T-helper 2 cell treated with Interferon-gamma antibody and Interleukin-4, amounts not matched to agents 5 μg/mL and 100 μg/mL, for 36 hours (primary cell): ENCODE measurements around the gene CRIP3.

ENCODE experiments used
- DNase-seq: peaks from one replicate; pipeline ENCODE4 v3.0.0; 2021; ENCODE audit warnings: low spot score
- H3K27ac Mint-ChIP-seq: one replicate; pipeline ENCODE4 v1.8.0; 2021; ENCODE audit warnings: mild to moderate bottlenecking, mixed read lengths
- H3K27me3 Mint-ChIP-seq: one replicate; pipeline ENCODE4 v1.8.0; 2021; ENCODE audit warnings: low read depth, mixed read lengths
- H3K36me3 Mint-ChIP-seq: one replicate; pipeline ENCODE4 v1.8.0; 2021; ENCODE audit warnings: low read depth, mixed read lengths
- H3K4me1 Mint-ChIP-seq: one replicate; pipeline ENCODE4 v1.8.0; 2021; ENCODE audit warnings: low read depth, mixed read lengths
- H3K4me3 Mint-ChIP-seq: one replicate; pipeline ENCODE4 v1.8.0; 2022; ENCODE audit warnings: mild to moderate bottlenecking, moderate library complexity, mixed read lengths
- H3K9me3 Mint-ChIP-seq: one replicate; pipeline ENCODE4 v1.8.0; 2021; ENCODE audit warnings: mixed read lengths

Gene CRIP3

DNA sequence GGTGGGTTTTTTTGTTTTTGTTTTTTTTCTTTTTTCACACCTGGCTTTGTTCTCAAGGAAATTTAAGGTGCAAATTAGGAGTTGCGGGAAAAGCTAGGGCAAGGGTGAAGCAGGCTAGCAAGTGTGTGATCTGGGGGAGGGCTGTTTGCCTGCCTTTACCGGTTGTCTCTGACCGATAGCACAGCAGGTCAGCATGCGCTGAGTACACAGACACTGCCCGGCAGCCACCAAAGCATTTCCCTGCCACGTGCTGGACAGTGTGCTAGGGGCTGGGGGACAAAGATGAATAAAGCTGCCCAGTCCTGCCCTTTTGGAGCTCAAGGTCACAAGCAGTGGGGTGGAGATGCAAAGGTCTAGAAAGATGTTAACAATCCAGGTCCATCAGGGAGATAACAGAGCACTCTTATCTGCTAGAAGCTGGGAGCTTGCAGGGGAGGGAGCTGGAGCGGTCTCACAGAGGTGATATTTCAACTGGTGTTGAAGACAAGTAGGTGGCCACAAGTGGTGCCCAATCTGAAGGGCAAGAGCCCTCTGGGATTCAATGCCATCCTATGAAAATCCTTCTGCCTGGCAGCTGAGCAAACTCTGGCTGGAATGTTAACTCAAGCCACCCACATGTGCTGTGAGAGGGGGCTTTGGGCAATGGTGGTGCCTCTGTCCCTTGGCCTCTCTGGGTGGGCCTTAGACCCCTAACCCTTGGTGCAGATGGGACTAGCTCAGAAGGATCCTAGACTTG is 40.8 kb downstream of the CRIP3 start:
- Mint-ChIP-seq H3K27me3 (peaks cover 34% of the 10 kb centered on the region), H3K27ac (no peak overlapping the region), H3K4me1 (peaks cover 4% of the 10 kb centered on the region), H3K4me3 (no peak overlapping the region), H3K36me3 (no peaks in the 10 kb centered on the region), H3K9me3 (no peaks in the 10 kb centered on the region)
- no peak for DNase-seq

DNA sequence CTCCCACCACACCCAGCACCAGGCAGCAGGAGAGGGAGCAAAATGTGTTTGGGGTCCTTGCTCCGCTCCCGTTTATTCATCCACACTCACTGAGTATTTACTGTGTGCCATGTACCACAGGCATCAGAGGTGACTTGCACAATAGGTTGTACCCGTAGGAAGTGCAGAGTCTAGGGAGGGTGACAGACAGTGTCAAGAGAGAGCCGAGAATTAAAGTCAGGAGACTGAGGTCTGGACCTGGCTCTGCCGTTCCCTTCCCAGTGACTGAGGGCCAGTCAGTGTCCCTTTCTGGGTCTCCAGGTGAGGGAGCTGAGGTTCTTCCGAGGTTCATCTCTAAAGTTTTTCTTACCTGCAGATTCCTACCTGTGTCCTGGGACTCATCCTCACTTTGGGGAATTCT is 43.1 kb downstream of the CRIP3 start:
- no peak for DNase-seq
- Mint-ChIP-seq H3K27me3 (peaks cover 23% of the 10 kb centered on the region), H3K4me3 (no peak overlapping the region), H3K4me1 (peaks cover 4% of the 10 kb centered on the region), H3K36me3 (no peaks in the 10 kb centered on the region), H3K9me3 (no peaks in the 10 kb centered on the region), H3K27ac (no peak overlapping the region)

DNA sequence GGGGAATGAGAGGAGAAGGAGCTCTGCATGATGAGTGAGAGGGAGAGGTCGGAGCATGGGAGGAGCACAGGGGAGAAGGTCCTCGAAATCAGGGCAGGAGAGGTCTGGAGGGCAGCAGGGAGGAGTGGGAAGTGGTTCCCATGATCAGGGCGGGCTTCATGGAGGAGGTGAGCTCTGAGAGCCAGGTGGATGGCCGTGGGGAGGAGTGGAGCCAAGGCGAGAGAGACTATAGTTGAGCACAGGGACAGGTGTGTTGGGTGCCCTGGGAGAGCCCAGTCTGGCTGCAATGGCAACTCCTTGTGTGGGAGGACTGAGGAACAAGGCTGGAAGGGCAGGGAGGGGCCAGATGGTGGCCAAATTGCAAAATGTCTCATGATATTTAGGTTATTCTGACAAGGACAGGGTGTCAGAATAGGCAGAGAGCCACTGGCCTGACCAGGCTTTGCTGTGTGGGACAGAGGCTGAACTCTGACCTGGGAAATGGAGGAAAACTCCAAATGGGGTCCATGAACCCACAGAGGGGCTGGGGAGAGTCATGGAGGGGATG is 44.0 kb downstream of the CRIP3 start:
- no peaks in the 10 kb centered on the region for H3K36me3 Mint-ChIP-seq
- no peak for DNase-seq
- H3K27ac Mint-ChIP-seq = no peak overlapping the region
- H3K9me3 Mint-ChIP-seq = no peaks in the 10 kb centered on the region
- peaks cover 4% of the 10 kb centered on the region for H3K4me1 Mint-ChIP-seq
- no peak overlapping the region for H3K4me3 Mint-ChIP-seq
- peaks cover 18% of the 10 kb centered on the region for H3K27me3 Mint-ChIP-seq

DNA sequence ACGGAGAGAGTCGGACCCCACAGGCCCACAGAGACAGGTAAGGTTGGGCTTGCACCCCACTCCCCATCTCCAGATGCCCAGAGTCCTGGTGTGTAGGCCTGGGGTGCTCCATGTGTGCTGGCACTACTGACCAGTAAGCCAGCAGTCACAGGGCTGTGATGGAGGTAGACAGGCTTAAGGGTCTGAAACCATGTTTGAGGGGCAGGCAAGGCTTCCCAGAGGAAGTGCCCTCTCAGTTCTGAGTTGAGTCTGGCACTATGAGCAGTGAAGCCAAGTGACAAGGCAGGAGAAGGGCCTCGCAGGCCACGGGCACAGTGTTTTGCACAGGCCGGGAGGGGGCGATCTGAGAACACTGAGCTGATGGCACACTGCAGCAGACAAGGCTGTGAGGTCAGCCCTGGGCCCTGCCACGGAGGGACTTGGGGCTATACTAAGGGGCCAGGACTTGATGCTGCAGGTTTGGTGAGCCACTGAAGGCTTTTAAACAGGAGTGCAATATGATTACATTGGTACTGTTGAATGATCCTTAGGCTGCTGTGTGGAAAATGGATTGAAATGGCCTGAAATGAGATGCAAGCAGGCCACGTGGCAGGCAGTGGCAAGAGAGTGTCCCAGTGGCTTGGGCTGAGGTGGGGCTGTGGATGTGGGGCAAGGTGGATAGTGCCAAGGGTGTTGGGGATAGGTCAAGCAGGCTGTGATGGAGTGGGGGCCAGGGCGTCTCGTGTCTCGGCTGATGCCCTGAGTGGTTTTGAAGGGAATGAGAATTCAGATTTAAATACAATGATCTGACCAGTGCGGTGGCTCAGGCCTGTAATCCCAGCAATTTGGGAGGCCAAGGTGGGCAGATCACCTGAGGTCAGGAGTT is 45.1 kb downstream of the CRIP3 start:
- no peak overlapping the region for H3K27ac Mint-ChIP-seq
- H3K27me3 Mint-ChIP-seq = peaks cover 11% of the 10 kb centered on the region
- no peaks in the 10 kb centered on the region for H3K4me1 Mint-ChIP-seq
- no peaks in the 10 kb centered on the region for H3K36me3 Mint-ChIP-seq
- no peak overlapping the region for H3K4me3 Mint-ChIP-seq
- H3K9me3 Mint-ChIP-seq = no peaks in the 10 kb centered on the region
- peak; percentile 70 for DNase-seq

DNA sequence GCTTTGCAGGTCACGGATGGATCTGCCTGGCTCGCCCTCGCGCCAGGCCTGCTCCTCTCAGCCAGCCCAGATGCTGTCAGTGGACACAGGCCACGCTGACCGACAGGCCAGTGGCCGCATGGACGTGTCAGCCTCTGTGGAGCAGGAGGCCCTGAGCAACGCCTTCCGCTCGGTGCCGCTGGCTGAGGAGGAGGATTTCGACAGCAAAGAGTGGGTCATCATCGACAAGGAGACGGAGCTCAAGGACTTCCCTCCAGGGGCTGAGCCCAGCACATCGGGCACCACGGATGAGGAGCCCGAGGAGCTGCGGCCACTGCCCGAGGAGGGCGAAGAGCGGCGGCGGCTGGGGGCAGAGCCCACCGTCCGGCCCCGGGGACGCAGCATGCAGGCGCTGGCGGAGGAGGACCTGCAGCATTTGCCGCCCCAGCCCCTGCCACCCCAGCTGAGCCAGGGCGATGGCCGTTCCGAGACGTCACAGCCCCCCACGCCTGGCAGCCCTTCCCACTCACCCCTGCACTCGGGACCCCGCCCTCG is 45.8 kb downstream of the CRIP3 start:
- no peak overlapping the region for H3K27ac Mint-ChIP-seq
- no peaks in the 10 kb centered on the region for H3K36me3 Mint-ChIP-seq
- no peak overlapping the region for H3K4me3 Mint-ChIP-seq

DNA sequence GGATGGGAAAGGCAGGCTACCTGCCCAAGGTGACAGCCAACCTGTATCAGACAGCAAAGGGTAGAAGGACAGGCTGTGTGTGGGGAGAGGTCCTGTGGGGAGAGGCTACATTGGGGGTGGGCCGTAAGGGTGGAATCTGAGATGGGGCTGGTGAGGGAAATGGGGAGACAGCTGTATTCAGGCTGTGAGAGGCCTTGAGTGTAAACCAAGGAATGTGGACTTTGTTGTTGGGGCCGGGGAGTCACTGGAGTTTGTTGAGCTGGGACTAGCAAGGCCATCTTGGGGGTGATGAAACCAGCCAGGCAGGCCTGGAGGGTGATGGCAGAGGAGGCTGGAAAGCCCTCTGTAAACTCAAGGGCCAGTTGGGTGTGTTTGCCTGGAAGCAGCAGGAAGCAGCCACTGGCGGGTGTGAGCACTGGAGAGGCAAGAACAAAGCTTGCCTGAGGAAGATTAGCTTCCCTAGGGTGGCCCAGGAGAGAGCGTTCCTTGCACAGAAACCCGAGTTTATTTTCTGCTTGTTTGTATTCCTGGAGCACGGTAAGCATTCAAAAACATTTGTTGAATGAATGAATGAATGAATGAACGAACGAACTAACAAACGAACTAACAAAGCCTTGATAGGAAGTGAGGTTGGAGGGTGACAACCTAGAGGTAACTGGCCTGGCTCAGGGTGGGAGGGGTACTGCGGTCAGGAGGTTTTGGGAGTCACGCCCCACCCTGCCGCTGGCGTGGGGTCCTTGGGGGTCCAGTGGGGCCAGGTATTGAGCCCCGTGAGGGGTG is 46.4 kb downstream of the CRIP3 start:
- no peaks in the 10 kb centered on the region for H3K9me3 Mint-ChIP-seq
- H3K4me3 Mint-ChIP-seq = no peak overlapping the region

More for the DNA sequence above, 45.8 kb downstream of the CRIP3 start:
- Mint-ChIP-seq H3K4me1 (no peaks in the 10 kb centered on the region), H3K27me3 (peaks cover 9% of the 10 kb centered on the region), H3K9me3 (no peaks in the 10 kb centered on the region)
- DNase-seq = no peak

DNA sequence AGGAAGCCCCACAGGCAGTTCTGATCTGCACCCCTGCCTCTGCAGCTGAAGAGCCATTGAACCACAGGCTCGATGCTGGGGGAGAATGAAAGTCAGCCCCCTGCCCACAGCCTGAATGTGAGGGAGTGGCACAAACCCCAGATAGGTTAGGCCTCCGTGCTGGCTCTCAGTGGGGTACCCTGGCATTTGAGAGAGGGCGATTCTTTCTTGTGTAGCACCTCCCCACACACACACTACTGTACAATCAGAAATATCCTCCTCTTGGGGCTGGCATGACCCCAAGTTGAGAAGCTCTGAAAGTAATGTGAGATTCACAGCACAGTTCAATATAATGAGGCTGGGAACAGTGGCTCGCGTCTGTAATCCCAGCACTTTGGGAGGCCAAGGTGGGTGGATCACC is 47.4 kb downstream of the CRIP3 start:
- H3K9me3 Mint-ChIP-seq = no peaks in the 10 kb centered on the region
- no peak for DNase-seq
- H3K4me3 Mint-ChIP-seq = no peak overlapping the region
- no peaks in the 10 kb centered on the region for H3K36me3 Mint-ChIP-seq
- H3K4me1 Mint-ChIP-seq = peaks cover 5% of the 10 kb centered on the region
- no peaks in the 10 kb centered on the region for H3K27me3 Mint-ChIP-seq
- no peak overlapping the region for H3K27ac Mint-ChIP-seq

More for the DNA sequence above, 46.4 kb downstream of the CRIP3 start:
- Mint-ChIP-seq H3K27me3 (peaks cover 2% of the 10 kb centered on the region), H3K4me1 (peaks cover 3% of the 10 kb centered on the region), H3K27ac (no peak overlapping the region), H3K36me3 (no peaks in the 10 kb centered on the region)
- DNase-seq = no peak

DNA sequence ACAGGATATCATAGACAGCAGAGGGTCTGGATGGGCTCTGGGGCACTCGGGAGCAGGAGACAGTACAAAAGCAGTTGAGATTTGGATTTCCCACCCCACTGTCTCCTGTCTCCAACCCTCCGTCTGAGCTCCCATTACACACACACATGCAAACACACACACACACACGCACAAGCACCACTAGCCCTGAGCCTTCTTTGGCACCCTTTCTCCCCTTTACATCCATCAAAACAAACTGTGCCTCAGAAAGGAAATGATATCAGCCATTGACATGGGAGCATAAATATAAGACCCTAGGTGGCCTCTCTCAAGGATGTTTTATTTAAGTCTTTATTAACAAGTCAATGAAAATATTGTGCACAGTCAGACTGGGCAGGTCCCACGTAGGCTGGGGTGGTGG is 47.8 kb downstream of the CRIP3 start:
- H3K4me1 Mint-ChIP-seq = peaks cover 5% of the 10 kb centered on the region
- H3K4me3 Mint-ChIP-seq = no peak overlapping the region
- no peak for DNase-seq
- H3K9me3 Mint-ChIP-seq = no peaks in the 10 kb centered on the region
- no peaks in the 10 kb centered on the region for H3K27me3 Mint-ChIP-seq
- H3K36me3 Mint-ChIP-seq = no peaks in the 10 kb centered on the region
- H3K27ac Mint-ChIP-seq = no peak overlapping the region

DNA sequence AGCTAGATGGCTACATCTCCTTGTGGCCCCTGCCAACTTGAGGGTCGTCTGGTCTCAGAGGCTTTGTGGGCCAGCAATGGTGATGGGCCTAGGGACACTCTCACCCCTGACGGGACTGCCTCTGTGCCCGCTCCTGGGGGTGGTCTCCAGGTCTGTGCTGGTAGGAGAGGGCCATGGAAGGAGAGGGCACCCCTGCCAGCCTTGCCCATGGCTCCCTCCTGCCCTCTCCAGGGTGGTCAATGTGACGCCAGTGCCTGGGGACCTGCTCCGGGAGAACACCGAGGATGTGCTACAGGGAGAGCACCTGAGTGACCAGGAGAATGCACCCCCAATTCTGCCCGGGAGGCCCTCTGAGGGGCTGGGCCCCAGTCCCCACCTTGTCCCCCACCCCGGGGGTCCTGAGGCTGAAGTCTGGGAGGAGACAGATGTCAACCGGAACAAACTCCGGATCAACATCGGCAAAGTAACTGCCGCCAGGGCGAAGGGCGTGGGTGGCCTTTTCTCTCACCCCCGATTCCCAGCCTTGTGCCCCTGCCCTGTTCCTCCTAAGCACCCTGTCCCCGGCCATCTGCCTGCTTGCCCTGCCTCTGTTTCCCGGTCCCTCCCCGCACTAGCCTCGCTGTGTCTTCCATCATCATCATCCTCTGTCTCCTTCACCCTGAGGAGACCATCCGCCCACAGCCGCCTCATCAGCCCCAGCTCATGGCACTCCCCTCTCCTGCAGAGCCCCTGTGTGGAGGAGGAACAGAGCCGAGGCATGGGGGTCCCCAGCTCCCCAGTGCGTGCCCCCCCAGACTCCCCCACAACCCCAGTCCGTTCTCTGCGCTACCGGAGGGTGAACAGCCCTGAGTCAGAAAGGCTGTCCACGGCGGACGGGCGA is 49.6 kb downstream of the CRIP3 start:
- Mint-ChIP-seq H3K4me3 (no peak overlapping the region), H3K27ac (no peak overlapping the region), H3K36me3 (no peaks in the 10 kb centered on the region), H3K4me1 (peaks cover 5% of the 10 kb centered on the region), H3K27me3 (no peaks in the 10 kb centered on the region), H3K9me3 (no peaks in the 10 kb centered on the region)
- no peak for DNase-seq

DNA sequence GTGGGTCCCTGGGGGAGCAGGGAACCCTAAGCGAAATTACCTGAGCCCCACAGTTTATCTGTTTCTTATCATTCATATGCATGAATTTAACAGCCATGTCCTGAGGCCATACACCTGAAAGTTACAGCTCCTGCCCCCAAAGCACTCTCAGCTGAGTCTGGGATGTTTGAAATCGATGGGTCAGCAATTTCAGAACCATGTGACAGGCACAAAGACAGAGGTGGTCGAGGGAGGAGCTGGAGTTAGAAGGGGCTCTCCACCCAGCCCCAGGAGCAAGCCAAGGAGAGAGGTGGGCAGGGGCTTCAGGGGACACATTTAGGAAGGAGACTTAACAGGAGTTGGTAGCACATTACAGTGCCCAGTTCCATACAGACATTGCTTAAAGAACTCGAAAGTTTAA is 50.4 kb downstream of the CRIP3 start:
- Mint-ChIP-seq H3K9me3 (no peaks in the 10 kb centered on the region), H3K4me3 (no peak overlapping the region), H3K36me3 (no peaks in the 10 kb centered on the region), H3K27ac (no peak overlapping the region), H3K4me1 (peaks cover 5% of the 10 kb centered on the region), H3K27me3 (no peaks in the 10 kb centered on the region)
- DNase-seq = no peak

DNA sequence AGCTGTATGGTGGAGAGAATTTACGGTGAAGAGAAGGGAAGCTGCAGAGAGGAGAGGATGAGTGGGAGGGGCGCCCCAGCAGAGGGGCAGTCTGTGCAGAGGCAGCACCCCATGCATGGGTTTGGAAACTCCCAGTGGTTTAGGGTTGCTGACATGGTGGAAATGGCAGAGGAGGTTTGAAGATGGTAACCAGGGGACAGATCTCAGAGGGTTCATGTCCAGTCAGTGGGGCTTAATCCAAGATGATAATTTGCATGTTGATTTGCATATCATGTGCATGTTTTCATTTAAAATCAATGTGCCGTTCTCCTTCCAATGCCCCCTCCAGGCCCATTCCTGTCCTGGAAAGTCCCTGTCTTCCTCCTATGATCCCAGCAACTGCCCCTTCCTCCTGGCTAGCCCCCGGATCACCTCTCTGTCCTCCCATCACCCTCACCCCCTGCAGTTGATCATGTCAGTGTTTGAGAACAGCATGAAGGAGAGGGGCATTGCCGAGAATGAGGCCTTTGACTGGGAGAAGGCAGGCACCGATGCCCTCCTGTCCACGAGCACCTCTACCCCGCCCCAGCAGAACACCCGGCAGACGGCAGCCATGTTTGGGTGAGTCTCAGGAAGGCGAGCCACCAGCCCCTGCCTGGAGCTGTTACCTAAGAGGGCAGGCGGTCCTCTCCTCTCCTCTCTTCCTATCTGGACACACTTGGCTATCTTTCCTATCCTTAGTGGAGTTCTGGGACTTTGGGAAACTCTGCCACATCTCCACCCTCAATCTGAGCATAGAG is 51.1 kb downstream of the CRIP3 start:
- no peak overlapping the region for H3K4me3 Mint-ChIP-seq
- no peaks in the 10 kb centered on the region for H3K9me3 Mint-ChIP-seq
- no peaks in the 10 kb centered on the region for H3K36me3 Mint-ChIP-seq
- DNase-seq = peak; percentile 65
- H3K27me3 Mint-ChIP-seq = no peaks in the 10 kb centered on the region
- H3K4me1 Mint-ChIP-seq = peaks cover 5% of the 10 kb centered on the region
- H3K27ac Mint-ChIP-seq = no peak overlapping the region

DNA sequence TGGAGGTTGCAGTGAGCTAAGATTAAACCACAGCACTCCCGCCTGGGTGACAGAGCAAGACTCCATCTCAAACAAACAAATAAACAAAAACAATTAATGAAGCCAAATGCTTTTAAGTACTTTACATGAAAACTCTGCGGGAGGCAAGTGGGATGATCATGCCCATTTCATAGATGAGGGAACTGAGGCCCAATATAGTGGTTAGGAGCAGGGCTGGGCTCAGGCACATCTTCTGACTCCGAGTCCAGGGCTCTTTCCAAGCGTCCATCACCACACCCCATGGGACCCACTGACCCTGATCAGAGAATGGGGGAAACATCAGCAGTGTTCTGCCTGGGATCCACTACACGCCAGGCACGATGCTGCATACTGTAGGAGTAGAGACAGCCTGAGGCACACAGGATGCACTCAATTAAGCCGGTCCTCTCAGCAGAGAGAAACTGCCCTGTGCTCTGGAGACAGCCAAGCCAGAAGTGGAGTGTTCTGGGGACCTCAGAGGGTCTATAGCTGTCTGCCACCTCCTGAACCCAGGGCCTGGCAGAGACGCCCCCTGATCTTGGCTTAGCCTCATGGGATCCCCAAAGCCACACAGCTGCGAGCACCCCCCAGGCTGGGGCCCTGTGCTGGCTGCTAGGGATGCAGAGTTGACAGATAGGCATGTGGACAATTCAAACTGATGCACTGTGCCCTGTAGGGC is 51.8 kb downstream of the CRIP3 start:
- Mint-ChIP-seq H3K4me1 (peaks cover 5% of the 10 kb centered on the region), H3K27me3 (peaks cover 3% of the 10 kb centered on the region), H3K9me3 (no peaks in the 10 kb centered on the region), H3K36me3 (no peaks in the 10 kb centered on the region), H3K27ac (no peak overlapping the region), H3K4me3 (no peak overlapping the region)
- DNase-seq = no peak
